SK-N-SH (cell line): ENCODE measurements around the gene ZHX3. TPM values are rescaled to one million over a fixed set of nuclear protein-coding genes. Genes with fewer than 3 reads are reported as not detected.

Experiments
- CTCF ChIA-PET: fragments of 300-600, 350-600 bp; formaldehyde crosslinking; extraction: SDS; loops from one replicate; lab custom pipeline; 2021; lab: Yijun Ruan, JAX
- POLR2A ChIA-PET: fragments of 350-600 bp; sonication (Branson Sonifier 250); formaldehyde crosslinking; extraction: SDS; loops from one replicate; lab custom pipeline; 2020; ENCODE audit warnings: antibody characterized with exemption, inconsistent platforms; lab: Yijun Ruan, JAX
- DNase-seq: peaks from one replicate; pipeline ENCODE4 v3.0.0; 2012
- H2AFZ ChIP-seq: fragments of 200-600 bp; sonication (generic); 2 replicates; pipeline ENCODE4 v1.8.1; 2016; ENCODE audit warnings: antibody characterized with exemption, mild to moderate bottlenecking, low read depth
- H3F3A ChIP-seq: fragments of 200-600 bp; sonication (generic); replicated peaks from 2 replicates; pipeline ENCODE3; 2016; ENCODE audit warnings: antibody characterized with exemption, mild to moderate bottlenecking; ENCODE audit not compliant: insufficient read depth
- H3K27ac ChIP-seq, 2 experiments: fragments of 200-500 bp in 1 of 2; fragments of 200-600 bp in 1 of 2; sonication (Bioruptor generic) in 1 of 2; sonication (generic), shearing (Covaris generic) in 1 of 2; 2 replicates each; pipeline versions ENCODE4 v1.5.1 to v1.6.1; 2014 to 2016; ENCODE audit warnings: low read depth in 2 of 2, inconsistent platforms in 1 of 2, low read length in 1 of 2, mild to moderate bottlenecking in 1 of 2, mixed read lengths in 1 of 2
- H3K27me3 ChIP-seq: fragments of 200-600 bp; sonication (generic), shearing (Covaris generic); 2 replicates; pipeline ENCODE4 v1.6.1; 2016; ENCODE audit warnings: mixed run types; ENCODE audit not compliant: insufficient read depth
- H3K36me3 ChIP-seq, 2 experiments: fragments of 200-500 bp in 1 of 2; fragments of 200-600 bp in 1 of 2; sonication (Bioruptor generic) in 1 of 2; sonication (generic) in 1 of 2; replicated peaks in 1 of 2; 2 replicates each; pipeline versions ENCODE3 to v1.5.1; 2014 to 2016; ENCODE audit warnings: low read length in 1 of 2, mild to moderate bottlenecking in 1 of 2; ENCODE audit not compliant: insufficient read depth in 2 of 2, control insufficient read depth in 1 of 2
- H3K4me1 ChIP-seq, 2 experiments: fragments of 200-500 bp in 1 of 2; fragments of 200-600 bp in 1 of 2; sonication (Bioruptor generic) in 1 of 2; sonication (generic), shearing (Covaris generic) in 1 of 2; 2 replicates each; pipeline versions ENCODE4 v1.5.1 to v1.6.1; 2014 to 2016; ENCODE audit warnings: low read depth in 1 of 2, low read length in 1 of 2, mixed run types in 1 of 2; ENCODE audit not compliant: insufficient read depth in 2 of 2, control insufficient read depth in 1 of 2
- H3K4me2 ChIP-seq: fragments of 200-600 bp; sonication (generic), shearing (Covaris generic); 2 replicates; pipeline ENCODE4 v1.6.1; 2017; ENCODE audit warnings: mixed run types
- H3K4me3 ChIP-seq, 2 experiments: fragments of 200-500 bp in 1 of 2; fragments of 200-600 bp in 1 of 2; sonication (Bioruptor generic) in 1 of 2; sonication (generic), shearing (Covaris generic) in 1 of 2; 2 replicates each; pipeline versions ENCODE4 v1.5.1 to v1.8.1; 2014 to 2016; ENCODE audit warnings: low read depth in 2 of 2, inconsistent platforms in 1 of 2, low read length in 1 of 2, mild to moderate bottlenecking in 1 of 2, mixed read lengths in 1 of 2, moderate library complexity in 1 of 2
- H3K79me2 ChIP-seq: fragments of 200-600 bp; sonication (generic); 2 replicates; pipeline ENCODE4 v1.8.1; 2017; ENCODE audit warnings: mild to moderate bottlenecking; ENCODE audit not compliant: insufficient read depth
- H3K9ac ChIP-seq: fragments of 200-600 bp; sonication (generic); 2 replicates; pipeline ENCODE4 v1.6.1; 2017; ENCODE audit warnings: mixed run types
- H3K9me2 ChIP-seq: fragments of 200-600 bp; sonication (generic); 2 replicates; pipeline ENCODE4 v1.6.1; 2017; ENCODE audit warnings: mixed run types
- H3K9me3 ChIP-seq: fragments of 200-600 bp; sonication (generic); 2 replicates; pipeline ENCODE4 v1.6.1; 2017; ENCODE audit warnings: mixed run types, mild to moderate bottlenecking, moderate library complexity
- H4K20me1 ChIP-seq: fragments of 200-600 bp; sonication (generic); 2 replicates; pipeline ENCODE4 v1.6.1; 2017; ENCODE audit warnings: mild to moderate bottlenecking, mixed run types; ENCODE audit not compliant: insufficient read depth
- ELF1 ChIP-seq: IDR thresholded peaks from 2 replicates; pipeline ENCODE4 v1.4.0; 2012
- FOXJ3 ChIP-seq: sonication (generic); formaldehyde crosslinking; IDR thresholded peaks from 2 replicates; pipeline ENCODE4 v1.5.1; 2020; ENCODE audit warnings: mild to moderate bottlenecking, missing genetic modification reagents
- FOXM1 ChIP-seq: IDR thresholded peaks from 2 replicates; pipeline ENCODE4 v1.4.0; 2012; ENCODE audit warnings: low read depth, mild to moderate bottlenecking
- GABPA ChIP-seq: IDR thresholded peaks from 2 replicates; pipeline ENCODE4 v1.4.0; 2012; ENCODE audit warnings: low read depth, mild to moderate bottlenecking
- GATA2 ChIP-seq: sonication (generic); formaldehyde crosslinking; IDR thresholded peaks from 2 replicates; pipeline ENCODE4 v1.5.0; 2020; ENCODE audit warnings: mild to moderate bottlenecking, missing genetic modification reagents
- IRF3 ChIP-seq: fragments of 150-350 bp; IDR thresholded peaks from 2 replicates; pipeline ENCODE4 v1.6.1; 2016; ENCODE audit warnings: mild to moderate bottlenecking, low read depth, low read length
- MXI1 ChIP-seq: IDR thresholded peaks from 2 replicates; pipeline ENCODE4 v1.6.1; 2012; ENCODE audit warnings: mild to moderate bottlenecking, low read depth, low read length, improper control_type of control experiment
- NFIC ChIP-seq: IDR thresholded peaks from 2 replicates; pipeline ENCODE4 v1.4.0; 2012; ENCODE audit warnings: borderline replicate concordance
- RCOR1 ChIP-seq: fragments of 150-350 bp; IDR thresholded peaks from 2 replicates; pipeline ENCODE4 v1.6.1; 2017; ENCODE audit warnings: antibody characterized with exemption, low read length
- RXRA ChIP-seq: IDR thresholded peaks from 2 replicates; pipeline ENCODE4 v1.4.0; 2012; ENCODE audit warnings: low read depth, mild to moderate bottlenecking, borderline replicate concordance
- SIN3A ChIP-seq: IDR thresholded peaks from 2 replicates; pipeline ENCODE4 v1.6.1; 2012; ENCODE audit warnings: low read depth, mild to moderate bottlenecking, low read length, moderate library complexity, borderline replicate concordance
- TAF1 ChIP-seq: IDR thresholded peaks from 2 replicates; pipeline ENCODE4 v1.6.1; 2012; ENCODE audit warnings: low read depth, mild to moderate bottlenecking, low read length, moderate library complexity, borderline replicate concordance
- TCF12 ChIP-seq: IDR thresholded peaks from 2 replicates; pipeline ENCODE4 v1.4.0; 2012
- TEAD4 ChIP-seq: IDR thresholded peaks from 2 replicates; pipeline ENCODE4 v1.4.0; 2012; ENCODE audit warnings: mild to moderate bottlenecking, borderline replicate concordance; ENCODE audit not compliant: insufficient read depth
- USF2 ChIP-seq: fragments of 150-350 bp; IDR thresholded peaks from 2 replicates; pipeline ENCODE4 v1.6.1; 2017; ENCODE audit warnings: antibody characterized with exemption, low read length, low read depth, borderline replicate concordance
- YY1 ChIP-seq: IDR thresholded peaks from 2 replicates; pipeline ENCODE4 v1.4.0; 2012; ENCODE audit warnings: low read depth, mild to moderate bottlenecking
- WGBS: methylation state at CpG from one replicate; pipeline ENCODE4 v1.1.6; 2017; ENCODE audit warnings: low lambda C conversion rate; 5-methylcytosine and 5-hydroxymethylcytosine counted together
- polyA plus RNA-seq, 3 experiments: library from polyadenylated mRNA; depleted of rRNA; stranded (reverse); fragments of >200 nt; gene quantifications; 2 replicates each; pipeline ENCODE4 v1.2.3, GENCODE V29; 2012
- TF ChIP-seq, protein P1 (sequence below): IDR thresholded peaks from 2 replicates; pipeline ENCODE4 v1.6.1; 2012; ENCODE audit warnings: mild to moderate bottlenecking, low read depth, low read length, moderate library complexity
- TF ChIP-seq, protein P2 (sequence below): IDR thresholded peaks from 2 replicates; pipeline ENCODE4 v1.4.0; 2012; ENCODE audit warnings: low read depth, borderline replicate concordance

The ZHX3 gene
- polyA plus RNA-seq, 1 of the 3 experiments (the other 2 are of a cell fraction), result 6.0 TPM

- Histone ChIP-seq H4K20me1 (no peaks in the 10 kb centered on the region), H3K27ac (no peak overlapping the region), H3K9me2 (no peaks in the 10 kb centered on the region; the same call in 1 of the 2 replicates), H3K9me3 (no peaks in the 10 kb centered on the region)
- POLR2A ChIA-PET, result no interaction called here
- no peak for TF ChIP-seq TEAD4
- TF ChIP-seq IRF3, result no peak
- TF ChIP-seq MXI1, result no peak
- TF ChIP-seq, protein P1, sequence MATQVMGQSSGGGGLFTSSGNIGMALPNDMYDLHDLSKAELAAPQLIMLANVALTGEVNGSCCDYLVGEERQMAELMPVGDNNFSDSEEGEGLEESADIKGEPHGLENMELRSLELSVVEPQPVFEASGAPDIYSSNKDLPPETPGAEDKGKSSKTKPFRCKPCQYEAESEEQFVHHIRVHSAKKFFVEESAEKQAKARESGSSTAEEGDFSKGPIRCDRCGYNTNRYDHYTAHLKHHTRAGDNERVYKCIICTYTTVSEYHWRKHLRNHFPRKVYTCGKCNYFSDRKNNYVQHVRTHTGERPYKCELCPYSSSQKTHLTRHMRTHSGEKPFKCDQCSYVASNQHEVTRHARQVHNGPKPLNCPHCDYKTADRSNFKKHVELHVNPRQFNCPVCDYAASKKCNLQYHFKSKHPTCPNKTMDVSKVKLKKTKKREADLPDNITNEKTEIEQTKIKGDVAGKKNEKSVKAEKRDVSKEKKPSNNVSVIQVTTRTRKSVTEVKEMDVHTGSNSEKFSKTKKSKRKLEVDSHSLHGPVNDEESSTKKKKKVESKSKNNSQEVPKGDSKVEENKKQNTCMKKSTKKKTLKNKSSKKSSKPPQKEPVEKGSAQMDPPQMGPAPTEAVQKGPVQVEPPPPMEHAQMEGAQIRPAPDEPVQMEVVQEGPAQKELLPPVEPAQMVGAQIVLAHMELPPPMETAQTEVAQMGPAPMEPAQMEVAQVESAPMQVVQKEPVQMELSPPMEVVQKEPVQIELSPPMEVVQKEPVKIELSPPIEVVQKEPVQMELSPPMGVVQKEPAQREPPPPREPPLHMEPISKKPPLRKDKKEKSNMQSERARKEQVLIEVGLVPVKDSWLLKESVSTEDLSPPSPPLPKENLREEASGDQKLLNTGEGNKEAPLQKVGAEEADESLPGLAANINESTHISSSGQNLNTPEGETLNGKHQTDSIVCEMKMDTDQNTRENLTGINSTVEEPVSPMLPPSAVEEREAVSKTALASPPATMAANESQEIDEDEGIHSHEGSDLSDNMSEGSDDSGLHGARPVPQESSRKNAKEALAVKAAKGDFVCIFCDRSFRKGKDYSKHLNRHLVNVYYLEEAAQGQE, result no peak
- TF ChIP-seq ELF1, result no peak
- no peak for TF ChIP-seq YY1
- no peak for TF ChIP-seq TCF12
- no peak for TF ChIP-seq SIN3A
- no peak for TF ChIP-seq FOXJ3 (CRISPR knock-in tag)
- TF ChIP-seq GATA2 (CRISPR knock-in tag), result no peak
- TF ChIP-seq FOXM1, result no peak
- no peak for TF ChIP-seq NFIC
- TF ChIP-seq RCOR1, result no peak
- TF ChIP-seq TAF1, result no peak
- TF ChIP-seq GABPA, result no peak
- no peak for TF ChIP-seq RXRA
- TF ChIP-seq, protein P2, sequence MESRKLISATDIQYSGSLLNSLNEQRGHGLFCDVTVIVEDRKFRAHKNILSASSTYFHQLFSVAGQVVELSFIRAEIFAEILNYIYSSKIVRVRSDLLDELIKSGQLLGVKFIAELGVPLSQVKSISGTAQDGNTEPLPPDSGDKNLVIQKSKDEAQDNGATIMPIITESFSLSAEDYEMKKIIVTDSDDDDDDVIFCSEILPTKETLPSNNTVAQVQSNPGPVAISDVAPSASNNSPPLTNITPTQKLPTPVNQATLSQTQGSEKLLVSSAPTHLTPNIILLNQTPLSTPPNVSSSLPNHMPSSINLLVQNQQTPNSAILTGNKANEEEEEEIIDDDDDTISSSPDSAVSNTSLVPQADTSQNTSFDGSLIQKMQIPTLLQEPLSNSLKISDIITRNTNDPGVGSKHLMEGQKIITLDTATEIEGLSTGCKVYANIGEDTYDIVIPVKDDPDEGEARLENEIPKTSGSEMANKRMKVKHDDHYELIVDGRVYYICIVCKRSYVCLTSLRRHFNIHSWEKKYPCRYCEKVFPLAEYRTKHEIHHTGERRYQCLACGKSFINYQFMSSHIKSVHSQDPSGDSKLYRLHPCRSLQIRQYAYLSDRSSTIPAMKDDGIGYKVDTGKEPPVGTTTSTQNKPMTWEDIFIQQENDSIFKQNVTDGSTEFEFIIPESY, result no peak
- no peak for TF ChIP-seq USF2
- TF ChIP-seq, all 33 proteins: peak for 0
- WGBS, result 92% methylated on average over 5 of the region's 5 CpGs
- no peak for DNase-seq
- Histone ChIP-seq H3K4me3 (no peak overlapping the region), H3K4me2 (no peak overlapping the region), H3K4me1 (peaks cover 4 to 14% of the 10 kb centered on the region in 2 experiments; a peak in 3 of 4 replicates), H3K9ac (no peak overlapping the region), H3K79me2 (0 out of 2 replicates have a peak, but pooled peaks cover 3% of the 10 kb centered on the region), H3K27me3 (no peaks in the 10 kb centered on the region), H3F3A (no peaks in the 10 kb centered on the region), H2AFZ (no peak overlapping the region), H3K36me3 (no peaks in the 10 kb centered on the region)
- CTCF ChIA-PET, result interaction anchor here (0.7 to 2.3 kb wide), 4 partner anchors 15 to 233 kb away, joined by 3 to 10 read pairs (median 3); no protein-coding TSS in a partner anchor
Observed at GRCh38 chr20:41217422-41217821, 100.1 kb downstream of the ZHX3 start.
